HG02884 (cell line): ENCODE results near the gene CSNK2A1.

ENCODE experiments used
- ATAC-seq: cut with Tn5 transposase; IDR thresholded peaks from one replicate; pipeline ENCODE4 v1.9.1; 2021; ENCODE audit warnings: mild to moderate bottlenecking, moderate library complexity; ENCODE audit not compliant: unreplicated experiment

CSNK2A1 gene

GRCh38 chr20:433300-433975, 110.2 kb downstream of the CSNK2A1 start:
- ATAC-seq, result peak; percentile 80

DNA sequence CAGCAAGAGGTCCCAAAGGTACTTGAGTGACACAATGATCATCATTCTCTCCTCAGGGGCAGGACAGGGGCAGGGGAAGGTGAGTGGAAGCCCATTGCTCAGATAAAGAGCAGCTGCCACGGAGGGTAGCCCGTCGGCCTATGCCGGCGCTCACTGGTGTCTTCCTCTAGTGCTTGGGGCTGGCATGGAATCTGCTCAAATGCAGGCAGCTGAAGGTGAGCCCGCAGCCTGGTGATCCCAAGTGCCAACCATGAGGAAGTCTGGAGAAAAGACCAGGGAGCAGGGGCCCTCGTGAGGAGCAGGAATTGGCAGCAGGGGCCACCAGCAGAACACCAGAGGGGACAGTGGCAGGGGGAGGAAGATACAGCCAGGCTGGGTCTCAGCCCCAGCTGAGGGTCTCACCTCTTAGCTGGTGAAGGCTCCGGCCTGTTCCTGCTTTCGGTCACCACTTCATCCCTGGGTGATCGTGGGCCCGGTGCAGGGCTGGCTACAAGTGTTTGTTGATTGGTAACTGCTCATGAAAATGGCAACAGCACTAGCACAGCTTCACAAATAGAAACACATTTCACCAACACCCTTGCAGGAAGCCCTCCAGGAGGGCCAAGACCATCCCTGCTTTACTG, 110.8 kb downstream of the CSNK2A1 start:
- ATAC-seq, result no peak

- no peak for ATAC-seq
These were observed 111.4 kb downstream of the CSNK2A1 start for GRCh38 chr20:432208-432607.

- ATAC-seq, result no peak
These were observed 112.3 kb downstream of the CSNK2A1 start for GRCh38 chr20:431012-431904.

DNA sequence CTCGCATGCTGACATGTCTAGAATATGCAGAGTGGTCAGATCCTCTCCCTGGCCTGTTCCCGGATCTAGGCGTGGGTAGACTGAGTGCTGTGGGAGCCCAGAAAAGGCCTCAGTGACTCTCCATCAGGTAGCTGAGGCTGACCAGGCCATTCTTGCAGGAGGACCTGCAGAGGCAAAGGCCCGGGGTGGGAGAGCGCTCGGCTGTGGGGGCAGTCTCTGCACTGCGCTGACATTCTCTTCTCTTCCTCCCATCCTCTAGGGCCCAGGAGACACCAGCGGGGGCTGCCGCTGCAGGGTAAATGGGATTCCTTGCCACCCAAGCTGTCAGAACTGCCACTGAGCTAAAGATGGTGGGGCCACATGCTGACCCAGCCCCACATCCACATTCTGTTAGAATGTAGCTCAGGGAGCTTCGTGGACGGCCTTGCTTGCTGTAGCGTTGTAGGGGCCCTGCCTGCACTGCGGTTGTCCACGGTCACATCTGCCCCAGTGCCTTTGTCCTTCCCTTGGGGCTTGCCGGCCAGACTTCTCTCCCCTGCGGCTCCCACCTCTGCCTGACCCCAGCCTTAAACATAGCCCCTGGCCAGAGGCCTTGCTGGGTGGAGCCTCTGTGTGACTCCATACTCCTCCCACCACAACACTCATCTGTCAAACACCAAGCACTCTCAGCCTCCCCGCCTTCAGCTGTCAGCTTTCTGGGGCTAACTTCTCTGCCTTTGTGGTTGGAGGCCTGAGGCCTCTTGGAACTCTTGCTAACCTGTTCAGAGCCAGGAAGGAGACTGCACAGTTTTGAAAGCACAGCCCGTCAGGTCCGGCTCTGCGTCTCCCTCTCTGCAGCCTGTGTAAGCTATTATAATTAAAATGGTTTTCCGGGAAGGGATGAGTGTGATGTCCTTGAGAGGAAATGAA, 113.2 kb downstream of the CSNK2A1 start:
- ATAC-seq, result no peak

DNA sequence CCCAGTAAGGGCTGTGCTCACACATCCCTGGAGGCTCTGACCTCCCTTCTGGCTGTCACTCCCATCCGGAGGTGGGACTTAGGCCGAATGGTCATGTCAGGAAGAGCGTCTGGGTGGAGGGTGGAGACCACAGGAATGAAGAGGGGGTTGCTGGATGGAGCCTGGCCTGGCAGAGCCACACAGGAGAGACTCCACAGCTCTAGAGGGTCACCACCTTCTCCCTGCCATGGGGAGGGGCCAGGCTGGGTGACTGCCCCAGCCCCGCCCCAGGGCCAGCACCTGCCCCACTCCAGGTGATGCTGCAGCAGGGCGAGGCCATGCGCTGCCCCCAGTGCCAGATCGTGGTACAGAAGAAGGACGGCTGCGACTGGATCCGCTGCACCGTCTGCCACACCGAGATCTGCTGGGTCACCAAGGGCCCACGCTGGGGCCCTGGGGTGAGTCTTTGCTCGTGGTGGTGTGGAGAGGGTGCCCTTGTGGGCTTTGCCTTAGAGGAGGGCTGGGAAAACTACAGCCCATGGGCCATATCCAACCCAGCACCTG, 114.9 kb downstream of the CSNK2A1 start:
- no peak for ATAC-seq

DNA sequence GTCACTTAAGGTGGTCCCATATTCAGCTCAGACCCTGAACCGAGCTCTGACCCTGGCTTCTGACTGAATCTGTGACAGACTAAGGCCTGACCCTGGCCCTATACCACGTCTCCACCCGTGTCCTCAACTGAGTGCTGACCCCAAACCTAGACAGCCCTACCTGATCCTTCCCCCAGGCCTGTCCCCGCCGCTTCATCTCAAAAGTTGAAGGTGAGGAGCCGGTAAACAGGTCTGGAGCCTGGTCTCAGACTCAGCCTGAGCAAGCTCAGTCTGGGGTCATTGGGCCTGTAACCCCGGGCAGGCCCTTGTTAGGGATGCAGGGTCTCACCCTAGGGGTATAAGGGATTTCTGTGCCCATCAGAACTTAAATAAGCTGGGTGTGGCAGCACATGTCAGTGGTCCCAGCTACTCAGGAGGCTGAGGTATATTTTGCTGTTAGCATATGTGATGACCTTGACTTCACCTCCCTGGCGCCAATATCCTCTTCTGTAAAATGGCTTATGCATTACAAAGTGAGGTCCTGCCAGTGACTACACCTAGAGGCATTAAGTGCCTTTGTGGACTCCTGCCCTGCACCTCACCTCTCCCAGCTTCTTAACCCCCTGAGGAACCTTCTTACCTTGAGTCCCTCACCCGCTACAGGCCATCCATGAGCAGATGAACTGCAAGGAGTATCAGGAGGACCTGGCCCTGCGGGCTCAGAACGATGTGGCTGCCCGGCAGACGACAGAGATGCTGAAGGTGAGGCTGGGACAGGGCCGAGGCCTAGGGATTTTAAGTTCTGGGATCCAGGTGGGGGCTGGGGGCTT, 115.5 kb downstream of the CSNK2A1 start:
- ATAC-seq, result no peak

- ATAC-seq, result no peak
These were observed 116.2 kb downstream of the CSNK2A1 start for GRCh38 chr20:427401-427800.

- ATAC-seq, result no peak
These were observed 117.0 kb downstream of the CSNK2A1 start for GRCh38 chr20:426566-426965.
